Measurements from ENCODE around the gene ABLIM2. TPM values are rescaled to one million over a fixed set of nuclear protein-coding genes. Genes with fewer than 3 reads are reported as not detected.

The ABLIM2 gene
- total and polyA plus RNA-seq, 2 of the 13 experiments (the other 11 are each of a cell fraction or from before 2014, with no cell fraction given) = 0.20 to 0.37 TPM

- H2AFZ ChIP-seq (ENCODE audit: low read length) = no peak overlapping the region
- FAIRE-seq (no peak), DNase-seq (ENCODE audit: low spot score) (no peak), ATAC-seq (no peak)
- H3K27me3 ChIP-seq (ENCODE audit: control insufficient read depth in 1 of 2, insufficient read depth in 2 of 2, low read length in 2 of 2) = peaks cover 13 to 58% of the 10 kb centered on the region in 2 experiments; a peak in 4 of 5 replicates
- no peaks in the 10 kb centered on the region for H3K79me2 ChIP-seq (ENCODE audit: insufficient read depth, low read length)
- intact Hi-C loops (cut with micrococcal nuclease; ENCODE audit: unreplicated experiment) (no loop called here), in situ Hi-C loops (cut with HindIII; ENCODE audit: extremely low pct_ligation_motif_present, low pct_unique_long_range_greater_than_20kb) (no loop called here)
- ChIA-PET POLR2A (no interaction called here), CTCF (ENCODE audit: low intra/inter-chr PET ratio, low total read pairs) (no interaction called here)
- no peak overlapping the region for H3K4me2 ChIP-seq (ENCODE audit: low read depth, low read length)
- H3K27ac ChIP-seq (ENCODE audit: extremely low read length, insufficient read depth, low read length) = no peak overlapping the region
- WGBS (ENCODE audit: low lambda C conversion rate) = 54% methylated on average over 10 of the region's 11 CpGs
- no TSS peak for BruUV-seq (replicated peaks)
- H3K4me3 ChIP-seq (replicated peaks in 1 of 3; ENCODE audit: insufficient read depth in 1 of 3, low read depth in 2 of 3, low read length in 3 of 3) = no peak overlapping the region
- TF ChIP-seq ZFP36 (IDR thresholded peaks at IDR 0.05; ENCODE audit: borderline replicate concordance, low read depth, low read length, partially characterized antibody) (peak; percentile 88), ZMYM3 (CRISPR knock-in tag; IDR thresholded peaks at IDR 0.05) (0 out of 2 replicates have a peak, but pooled peaks have one; percentile 29), ZNF83 (CRISPR knock-in tag; IDR thresholded peaks at IDR 0.05; ENCODE audit: borderline replicate concordance) (no peak), TSC22D2 (CRISPR knock-in tag; IDR thresholded peaks at IDR 0.05; ENCODE audit: borderline replicate concordance) (no peak), NR2C2 (CRISPR knock-in tag; IDR thresholded peaks at IDR 0.05; ENCODE audit: borderline replicate concordance) (no peak)
- H3K4me1 ChIP-seq (ENCODE audit: insufficient read depth, low read length) = peaks cover 17% of the 10 kb centered on the region
- no peaks in the 10 kb centered on the region for H3K36me3 ChIP-seq (replicated peaks in 1 of 2; ENCODE audit: control insufficient read depth in 1 of 2, insufficient read depth in 2 of 2, low read length in 2 of 2)
- H3K9me3 ChIP-seq (ENCODE audit: low read length) = no peaks in the 10 kb centered on the region
- H3K9ac ChIP-seq (ENCODE audit: insufficient read depth, low read depth, low read length) = no peak overlapping the region
- H4K20me1 ChIP-seq (ENCODE audit: insufficient read depth, low read length) = no peaks in the 10 kb centered on the region
Measured at GRCh38 chr4:8143392-8144140, 15.0 kb downstream of the ABLIM2 start.

GRCh38 chr4:8142556-8142955 lies 16.1 kb downstream of the ABLIM2 start:
- no peak for FAIRE-seq
- no peak for TF ChIP-seq BCL6 (CRISPR knock-in tag; IDR thresholded peaks at IDR 0.05)
- TF ChIP-seq MEIS1 (CRISPR knock-in tag; IDR thresholded peaks at IDR 0.05; ENCODE audit: borderline replicate concordance) = no peak
- no peak for TF ChIP-seq ZSCAN5A (CRISPR knock-in tag; IDR thresholded peaks at IDR 0.05; ENCODE audit: borderline replicate concordance)
- no peak for TF ChIP-seq ZSCAN9 (CRISPR knock-in tag; IDR thresholded peaks at IDR 0.05; ENCODE audit: borderline replicate concordance)
- TF ChIP-seq NFAT5 (CRISPR knock-in tag; IDR thresholded peaks at IDR 0.05) = no peak

More at GRCh38 chr4:8142556-8142955, 16.1 kb downstream of the ABLIM2 start:
- ATAC-seq = no peak
- no peaks in the 10 kb centered on the region for H3K36me3 ChIP-seq (replicated peaks in 1 of 2; ENCODE audit: control insufficient read depth in 1 of 2, insufficient read depth in 2 of 2, low read length in 2 of 2)
- H3K79me2 ChIP-seq (ENCODE audit: insufficient read depth, low read length) = no peaks in the 10 kb centered on the region
- in situ Hi-C loops (cut with HindIII; ENCODE audit: extremely low pct_ligation_motif_present, low pct_unique_long_range_greater_than_20kb) (no loop called here), intact Hi-C loops (cut with micrococcal nuclease; ENCODE audit: unreplicated experiment) (no loop called here)
- no peak overlapping the region for H3K27ac ChIP-seq (ENCODE audit: extremely low read length, insufficient read depth, low read length)
- no peaks in the 10 kb centered on the region for H4K20me1 ChIP-seq (ENCODE audit: insufficient read depth, low read length)
- no peak overlapping the region for H2AFZ ChIP-seq (ENCODE audit: low read length)
- POLR2A ChIA-PET = no interaction called here
- H3K4me1 ChIP-seq (ENCODE audit: insufficient read depth, low read length) = peaks cover 17% of the 10 kb centered on the region
- 0% methylated on average over 6 of the region's 9 CpGs for WGBS (ENCODE audit: low lambda C conversion rate)
- DNase-seq (ENCODE audit: low spot score) = no peak
- H3K4me2 ChIP-seq (ENCODE audit: low read depth, low read length) = no peak overlapping the region
- BruUV-seq (replicated peaks) = no TSS peak
- H3K9ac ChIP-seq (ENCODE audit: insufficient read depth, low read depth, low read length) = no peak overlapping the region
- CTCF ChIA-PET (ENCODE audit: low intra/inter-chr PET ratio, low total read pairs) = no interaction called here
- H3K9me3 ChIP-seq (ENCODE audit: low read length) = no peaks in the 10 kb centered on the region
- H3K4me3 ChIP-seq (replicated peaks in 1 of 3; ENCODE audit: insufficient read depth in 1 of 3, low read depth in 2 of 3, low read length in 3 of 3) = no peak overlapping the region
- peaks cover 11 to 50% of the 10 kb centered on the region in 2 experiments; a peak in 4 of 5 replicates for H3K27me3 ChIP-seq (ENCODE audit: control insufficient read depth in 1 of 2, insufficient read depth in 2 of 2, low read length in 2 of 2)

Data from HepG2 (cell line).